ENCODE results near the gene MOB3B.

- no peak for TF ChIP-seq CTCF (IDR thresholded peaks at IDR 0.05)
- TF ChIP-seq TCF7L2 (IDR thresholded peaks at IDR 0.05; ENCODE audit: low read depth, low read length): no peak
- no peak for TF ChIP-seq REST (IDR thresholded peaks at IDR 0.05; ENCODE audit: insufficient read depth in 1 of 2, low read depth in 2 of 2, low read length in 1 of 2)
- no peak for TF ChIP-seq POLR2AphosphoS5 (IDR thresholded peaks at IDR 0.05; ENCODE audit: low read depth, low read length)
- no peak for TF ChIP-seq SIN3A (IDR thresholded peaks at IDR 0.05; ENCODE audit: borderline replicate concordance, insufficient read depth, low read depth, low read length)
Observed at GRCh38 chr9:27487927-27488326, 41.7 kb downstream of the MOB3B start.

Measured in Panc1 (cell line).